Erythroblast (primary cell): ENCODE results near the gene C5orf52.

Experiments
- GATA1 ChIP-seq: IDR thresholded peaks from 2 replicates; pipeline ENCODE4 v1.6.1; 2011; ENCODE audit warnings: low read depth, mild to moderate bottlenecking, control low read depth, low read length, moderate library complexity
- POLR2A ChIP-seq: IDR thresholded peaks from 2 replicates; pipeline ENCODE4 v1.6.1; 2011; ENCODE audit warnings: mild to moderate bottlenecking, low read length

DNA sequence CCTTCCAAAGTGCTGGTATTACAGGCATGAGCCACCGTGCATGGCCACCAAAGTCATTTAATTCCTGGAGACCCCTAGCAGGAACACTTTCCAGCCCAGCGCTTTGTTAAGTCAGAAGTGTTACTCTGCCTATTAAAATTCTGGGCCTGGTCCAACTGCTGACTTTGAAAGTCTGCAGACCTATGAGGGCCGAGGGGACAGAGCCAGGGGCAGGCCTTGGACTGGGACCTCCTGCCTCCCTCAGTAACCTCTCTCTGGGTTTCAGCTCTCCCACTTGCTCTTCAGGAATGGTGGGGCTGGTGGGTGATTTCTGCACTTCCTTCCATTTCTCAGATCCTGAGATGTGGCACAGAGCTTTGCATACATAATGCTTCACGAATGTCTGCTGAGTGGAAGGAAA lies 9.7 kb downstream of the C5orf52 start:
- TF ChIP-seq POLR2A (no peak), GATA1 (no peak)
